Jurkat, Clone E6-1 (cell line): Measurements from ENCODE around the gene ANGPTL8.

ENCODE experiments used
- DNase-seq: peaks from one replicate; pipeline ENCODE4 v3.0.0-alpha.2; 2011; ENCODE audit warnings: low read depth, low spot score
- H3K4me3 ChIP-seq: 2 replicates; pipeline ENCODE4 v1.5.1; 2011; ENCODE audit warnings: mild to moderate bottlenecking, low read length, control low read depth, moderate library complexity

The ANGPTL8 gene

GRCh38 chr19:11202488-11203193, 36.8 kb upstream of the ANGPTL8 start:
- no peak overlapping the region for H3K4me3 ChIP-seq
- no peak for DNase-seq

GRCh38 chr19:11203194-11204075, 36.0 kb upstream of the ANGPTL8 start:
- no peak overlapping the region for H3K4me3 ChIP-seq

GRCh38 chr19:11204076-11204602, 35.3 kb upstream of the ANGPTL8 start:
- no peak overlapping the region for H3K4me3 ChIP-seq
- DNase-seq: no peak

More at GRCh38 chr19:11203194-11204075, 36.0 kb upstream of the ANGPTL8 start:
- DNase-seq: no peak

GRCh38 chr19:11204943-11205349, 34.5 kb upstream of the ANGPTL8 start:
- H3K4me3 ChIP-seq: no peak overlapping the region
- no peak for DNase-seq

- no peak for DNase-seq
- H3K4me3 ChIP-seq: no peak overlapping the region
These were observed 33.4 kb upstream of the ANGPTL8 start for GRCh38 chr19:11205939-11206570.

GRCh38 chr19:11208561-11209471, 30.6 kb upstream of the ANGPTL8 start:
- DNase-seq: no peak
- H3K4me3 ChIP-seq: no peak overlapping the region

GRCh38 chr19:11209839-11210655, 29.4 kb upstream of the ANGPTL8 start:
- no peak for DNase-seq
- no peak overlapping the region for H3K4me3 ChIP-seq

GRCh38 chr19:11210656-11210928, 28.8 kb upstream of the ANGPTL8 start:
- no peak overlapping the region for H3K4me3 ChIP-seq
- no peak for DNase-seq

- DNase-seq: no peak
- no peak overlapping the region for H3K4me3 ChIP-seq
These were observed 25.0 kb upstream of the ANGPTL8 start for GRCh38 chr19:11214387-11214786.

- DNase-seq: no peak
- H3K4me3 ChIP-seq: no peak overlapping the region
These were observed 18.3 kb upstream of the ANGPTL8 start for GRCh38 chr19:11221082-11221598.

- DNase-seq: no peak
- no peak overlapping the region for H3K4me3 ChIP-seq
These were observed 16.2 kb upstream of the ANGPTL8 start for GRCh38 chr19:11223200-11223599.

GRCh38 chr19:11224429-11224828, 15.0 kb upstream of the ANGPTL8 start:
- DNase-seq: no peak
- H3K4me3 ChIP-seq: no peak overlapping the region

- DNase-seq: no peak
- H3K4me3 ChIP-seq: no peak overlapping the region
These were observed 14.2 kb upstream of the ANGPTL8 start for GRCh38 chr19:11225172-11225571.

GRCh38 chr19:11225815-11226214, 13.6 kb upstream of the ANGPTL8 start:
- H3K4me3 ChIP-seq: no peak overlapping the region
- DNase-seq: no peak

- no peak overlapping the region for H3K4me3 ChIP-seq
- DNase-seq: no peak
These were observed 12.7 kb upstream of the ANGPTL8 start for GRCh38 chr19:11226716-11227166.

- H3K4me3 ChIP-seq: no peak overlapping the region
- DNase-seq: no peak
These were observed 12.1 kb upstream of the ANGPTL8 start for GRCh38 chr19:11227195-11227886.

GRCh38 chr19:11230621-11231386, 8.6 kb upstream of the ANGPTL8 start:
- DNase-seq: no peak
- no peak overlapping the region for H3K4me3 ChIP-seq
